Measurements from ENCODE around the gene PDGFRB. TPM values are rescaled to one million over a fixed set of nuclear protein-coding genes. Genes with fewer than 3 reads are reported as not detected.

Gene PDGFRB
- total RNA-seq, 1 donor from 2014 or later, result 74.8 TPM

DNA sequence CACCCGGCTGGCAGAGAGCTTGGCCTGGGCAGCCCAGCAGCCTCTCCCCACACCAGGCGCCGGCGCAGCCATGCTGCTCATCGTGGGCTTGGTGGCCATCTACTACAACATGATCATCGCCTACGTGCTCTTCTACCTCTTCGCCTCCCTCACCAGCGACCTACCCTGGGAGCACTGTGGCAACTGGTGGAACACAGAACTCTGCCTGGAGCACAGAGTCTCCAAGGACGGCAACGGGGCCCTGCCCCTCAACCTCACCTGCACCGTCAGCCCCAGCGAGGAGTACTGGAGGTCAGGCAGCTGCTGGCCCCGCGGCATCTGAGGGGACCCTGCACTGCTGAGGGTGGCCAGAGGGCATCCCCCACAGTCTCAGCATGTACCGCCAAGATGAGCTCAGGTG lies 41.3 kb upstream of the PDGFRB start:
- H3K27ac Mint-ChIP-seq, result no peak overlapping the region

GRCh38 chr5:150196514-150196913 lies 40.9 kb upstream of the PDGFRB start:
- H3K4me1 Mint-ChIP-seq (ENCODE audit: unreplicated experiment), result peaks cover 6% of the 10 kb centered on the region
- no peaks in the 10 kb centered on the region for H3K36me3 Mint-ChIP-seq
- no peak for TF ChIP-seq CTCF (conservative IDR thresholded peaks at IDR 0.05)
- no peaks in the 10 kb centered on the region for H3K9me3 Mint-ChIP-seq
- peaks cover 51% of the 10 kb centered on the region for H3K27me3 Mint-ChIP-seq
- no peak overlapping the region for H3K4me3 Mint-ChIP-seq
- H3K27ac Mint-ChIP-seq, result no peak overlapping the region
- no peak for DNase-seq (ENCODE audit: extremely low spot score, unreplicated experiment)

More for the DNA sequence above, 41.3 kb upstream of the PDGFRB start:
- Mint-ChIP-seq H3K4me3 (no peak overlapping the region), H3K27me3 (peaks cover 46% of the 10 kb centered on the region), H3K36me3 (no peaks in the 10 kb centered on the region), H3K9me3 (no peaks in the 10 kb centered on the region), H3K4me1 (ENCODE audit: unreplicated experiment) (peaks cover 6% of the 10 kb centered on the region)
- no peak for DNase-seq (ENCODE audit: extremely low spot score, unreplicated experiment)
- no peak for TF ChIP-seq CTCF (conservative IDR thresholded peaks at IDR 0.05)

DNA sequence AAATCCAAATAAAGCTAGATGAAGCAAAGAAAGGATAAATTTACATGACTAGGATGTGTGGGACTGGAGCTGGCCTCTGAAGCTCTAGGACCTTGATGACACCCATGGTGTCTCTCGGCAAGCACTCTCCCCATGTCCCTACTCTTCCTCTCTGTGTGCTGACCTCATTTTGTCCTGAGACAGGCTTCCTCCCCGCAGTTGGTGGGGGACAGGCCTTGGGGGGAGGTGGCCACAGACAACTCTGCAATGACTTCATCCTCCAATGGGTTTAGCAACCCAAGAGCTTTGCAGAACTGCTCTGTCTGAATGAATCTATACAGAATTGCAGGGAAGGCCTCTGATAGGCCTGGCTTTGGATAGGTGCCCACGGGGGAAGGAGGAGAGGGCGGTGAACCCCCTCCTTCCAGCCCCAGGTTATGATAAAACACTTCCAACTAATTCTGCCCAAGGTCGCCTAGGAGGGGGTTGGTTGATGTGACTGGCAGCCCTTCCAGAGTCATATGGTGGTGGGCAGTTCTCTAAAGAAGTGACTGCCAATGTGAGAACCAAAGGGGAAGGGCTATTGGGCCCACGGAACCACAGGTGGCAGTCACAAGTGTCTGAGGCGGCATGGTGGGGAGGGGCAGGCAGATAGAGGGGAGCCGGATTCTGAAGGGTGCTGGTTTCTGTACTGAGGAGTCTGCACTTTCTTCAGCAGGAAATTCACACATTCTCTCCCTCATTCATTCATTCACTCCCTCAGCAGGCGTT lies 40.3 kb upstream of the PDGFRB start:
- H3K36me3 Mint-ChIP-seq, result no peaks in the 10 kb centered on the region
- no peak for TF ChIP-seq CTCF (conservative IDR thresholded peaks at IDR 0.05)
- no peak overlapping the region for H3K27ac Mint-ChIP-seq
- no peak for DNase-seq (ENCODE audit: extremely low spot score, unreplicated experiment)
- H3K4me1 Mint-ChIP-seq (ENCODE audit: unreplicated experiment), result peaks cover 6% of the 10 kb centered on the region
- H3K9me3 Mint-ChIP-seq, result no peaks in the 10 kb centered on the region
- peaks cover 57% of the 10 kb centered on the region for H3K27me3 Mint-ChIP-seq
- H3K4me3 Mint-ChIP-seq, result no peak overlapping the region

GRCh38 chr5:150192462-150192861 lies 36.8 kb upstream of the PDGFRB start:
- Mint-ChIP-seq H3K4me3 (no peak overlapping the region), H3K36me3 (no peaks in the 10 kb centered on the region), H3K4me1 (ENCODE audit: unreplicated experiment) (peaks cover 6% of the 10 kb centered on the region), H3K27me3 (peaks cover 62% of the 10 kb centered on the region), H3K27ac (no peak overlapping the region), H3K9me3 (no peaks in the 10 kb centered on the region)
- no peak for TF ChIP-seq CTCF (conservative IDR thresholded peaks at IDR 0.05)
- no peak for DNase-seq (ENCODE audit: extremely low spot score, unreplicated experiment)

DNA sequence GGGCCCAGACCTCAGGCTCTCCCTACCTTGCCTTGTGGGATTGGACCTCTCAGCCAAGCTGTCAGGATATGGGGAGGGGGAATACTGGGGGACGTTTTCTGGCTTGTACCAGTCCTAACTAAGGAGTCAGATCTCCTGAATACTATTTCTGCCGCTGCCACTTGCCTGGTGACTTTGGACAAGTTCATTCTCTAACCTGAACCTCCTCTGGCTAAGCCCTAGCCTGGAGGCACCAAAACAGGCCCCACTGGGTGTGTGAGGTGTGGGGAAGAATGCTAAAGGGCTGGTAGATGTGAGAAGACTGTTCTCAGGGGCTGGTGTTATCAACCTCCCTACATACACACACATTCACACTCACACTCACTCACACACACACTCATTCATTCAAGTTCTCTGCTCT lies 35.3 kb upstream of the PDGFRB start:
- Mint-ChIP-seq H3K9me3 (no peaks in the 10 kb centered on the region), H3K4me1 (ENCODE audit: unreplicated experiment) (peaks cover 6% of the 10 kb centered on the region), H3K36me3 (no peaks in the 10 kb centered on the region), H3K4me3 (no peak overlapping the region), H3K27ac (no peak overlapping the region), H3K27me3 (peaks cover 71% of the 10 kb centered on the region)
- no peak for TF ChIP-seq CTCF (conservative IDR thresholded peaks at IDR 0.05)
- no peak for DNase-seq (ENCODE audit: extremely low spot score, unreplicated experiment)

All from type B pancreatic cell (in vitro differentiated cells).